KMS-11 (cell line): ENCODE results near the gene RNASEH2A.

Experiments used
- H2AFZ ChIP-seq: fragments of 200-600 bp; sonication (generic); 2 replicates; pipeline ENCODE4 v1.6.1; 2016; ENCODE audit warnings: antibody characterized with exemption, mixed run types, low read depth
- H3K27ac ChIP-seq: fragments of 200-600 bp; sonication (generic); 2 replicates; pipeline ENCODE4 v1.6.1; 2016; ENCODE audit warnings: mild to moderate bottlenecking, mixed run types
- H3K27me3 ChIP-seq: fragments of 200-600 bp; sonication (generic); 2 replicates; pipeline ENCODE4 v1.6.1; 2017; ENCODE audit warnings: mild to moderate bottlenecking, low read depth, mixed run types, moderate library complexity; ENCODE audit not compliant: insufficient read depth
- H3K36me3 ChIP-seq: fragments of 200-600 bp; sonication (generic); 2 replicates; pipeline ENCODE4 v1.6.1; 2017; ENCODE audit warnings: mild to moderate bottlenecking, mixed run types; ENCODE audit not compliant: insufficient read depth
- H3K4me1 ChIP-seq: fragments of 200-600 bp; sonication (generic); 2 replicates; pipeline ENCODE4 v1.6.1; 2016; ENCODE audit warnings: mild to moderate bottlenecking, low read depth, mixed run types; ENCODE audit not compliant: poor library complexity, severe bottlenecking
- H3K4me2 ChIP-seq: fragments of 200-600 bp; sonication (generic); 2 replicates; pipeline ENCODE4 v1.7.0; 2016; ENCODE audit warnings: mild to moderate bottlenecking, mixed run types
- H3K4me3 ChIP-seq: fragments of 200-600 bp; sonication (generic); IDR thresholded peaks from 2 replicates; pipeline ENCODE4 v1.6.1; 2017; ENCODE audit warnings: low read depth, low read length, mixed read lengths; ENCODE audit not compliant: insufficient read depth
- H3K79me2 ChIP-seq: fragments of 200-600 bp; sonication (generic); 2 replicates; pipeline ENCODE4 v1.6.1; 2016; ENCODE audit warnings: low read depth, mixed run types; ENCODE audit not compliant: insufficient read depth
- H3K9ac ChIP-seq: fragments of 200-600 bp; sonication (generic); 2 replicates; pipeline ENCODE4 v1.6.1; 2016; ENCODE audit warnings: mild to moderate bottlenecking, mixed run types
- H4K20me1 ChIP-seq: fragments of 200-600 bp; sonication (generic); 2 replicates; pipeline ENCODE4 v1.6.1; 2016; ENCODE audit warnings: mild to moderate bottlenecking, mixed run types; ENCODE audit not compliant: insufficient read depth
- TF ChIP-seq, protein P1 (sequence below): fragments of 200-600 bp; sonication (generic); conservative IDR thresholded peaks from 2 replicates; pipeline ENCODE4 v1.6.1; 2017; ENCODE audit warnings: low read depth, mild to moderate bottlenecking, antibody characterized with exemption, low read length, moderate library complexity, mixed read lengths

The RNASEH2A gene

DNA sequence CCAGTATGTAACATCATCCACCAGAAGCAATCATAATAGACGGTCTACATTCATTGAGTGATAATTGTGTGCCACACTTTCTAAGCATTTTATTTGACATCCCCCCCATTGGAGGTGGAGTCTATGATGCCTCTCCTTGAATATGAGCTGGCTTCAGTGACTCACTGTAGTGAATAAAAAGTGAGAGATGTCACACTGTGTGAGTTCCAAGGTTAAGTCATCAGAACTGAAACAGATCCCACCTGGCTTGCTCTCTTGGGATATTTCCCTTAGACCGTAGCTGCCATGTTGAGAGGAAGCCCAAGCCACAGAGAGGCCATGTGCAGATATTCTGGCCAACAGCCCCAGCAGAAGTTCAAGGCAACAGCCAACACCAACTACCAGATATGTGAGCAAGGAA is 15.4 kb downstream of the RNASEH2A start:
- no peaks in the 10 kb centered on the region for H4K20me1 ChIP-seq
- H3K4me3 ChIP-seq: no peak overlapping the region
- no peaks in the 10 kb centered on the region for H3K4me1 ChIP-seq
- TF ChIP-seq, protein P1, sequence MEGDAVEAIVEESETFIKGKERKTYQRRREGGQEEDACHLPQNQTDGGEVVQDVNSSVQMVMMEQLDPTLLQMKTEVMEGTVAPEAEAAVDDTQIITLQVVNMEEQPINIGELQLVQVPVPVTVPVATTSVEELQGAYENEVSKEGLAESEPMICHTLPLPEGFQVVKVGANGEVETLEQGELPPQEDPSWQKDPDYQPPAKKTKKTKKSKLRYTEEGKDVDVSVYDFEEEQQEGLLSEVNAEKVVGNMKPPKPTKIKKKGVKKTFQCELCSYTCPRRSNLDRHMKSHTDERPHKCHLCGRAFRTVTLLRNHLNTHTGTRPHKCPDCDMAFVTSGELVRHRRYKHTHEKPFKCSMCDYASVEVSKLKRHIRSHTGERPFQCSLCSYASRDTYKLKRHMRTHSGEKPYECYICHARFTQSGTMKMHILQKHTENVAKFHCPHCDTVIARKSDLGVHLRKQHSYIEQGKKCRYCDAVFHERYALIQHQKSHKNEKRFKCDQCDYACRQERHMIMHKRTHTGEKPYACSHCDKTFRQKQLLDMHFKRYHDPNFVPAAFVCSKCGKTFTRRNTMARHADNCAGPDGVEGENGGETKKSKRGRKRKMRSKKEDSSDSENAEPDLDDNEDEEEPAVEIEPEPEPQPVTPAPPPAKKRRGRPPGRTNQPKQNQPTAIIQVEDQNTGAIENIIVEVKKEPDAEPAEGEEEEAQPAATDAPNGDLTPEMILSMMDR: no peak
- H2AFZ ChIP-seq: no peak overlapping the region
- peaks cover 2% of the 10 kb centered on the region; the same call in 1 of the 2 replicates for H3K27me3 ChIP-seq
- H3K79me2 ChIP-seq: no peaks in the 10 kb centered on the region
- no peaks in the 10 kb centered on the region for H3K36me3 ChIP-seq
- no peak overlapping the region for H3K4me2 ChIP-seq
- H3K9ac ChIP-seq: no peak overlapping the region
- H3K27ac ChIP-seq: no peak overlapping the region

DNA sequence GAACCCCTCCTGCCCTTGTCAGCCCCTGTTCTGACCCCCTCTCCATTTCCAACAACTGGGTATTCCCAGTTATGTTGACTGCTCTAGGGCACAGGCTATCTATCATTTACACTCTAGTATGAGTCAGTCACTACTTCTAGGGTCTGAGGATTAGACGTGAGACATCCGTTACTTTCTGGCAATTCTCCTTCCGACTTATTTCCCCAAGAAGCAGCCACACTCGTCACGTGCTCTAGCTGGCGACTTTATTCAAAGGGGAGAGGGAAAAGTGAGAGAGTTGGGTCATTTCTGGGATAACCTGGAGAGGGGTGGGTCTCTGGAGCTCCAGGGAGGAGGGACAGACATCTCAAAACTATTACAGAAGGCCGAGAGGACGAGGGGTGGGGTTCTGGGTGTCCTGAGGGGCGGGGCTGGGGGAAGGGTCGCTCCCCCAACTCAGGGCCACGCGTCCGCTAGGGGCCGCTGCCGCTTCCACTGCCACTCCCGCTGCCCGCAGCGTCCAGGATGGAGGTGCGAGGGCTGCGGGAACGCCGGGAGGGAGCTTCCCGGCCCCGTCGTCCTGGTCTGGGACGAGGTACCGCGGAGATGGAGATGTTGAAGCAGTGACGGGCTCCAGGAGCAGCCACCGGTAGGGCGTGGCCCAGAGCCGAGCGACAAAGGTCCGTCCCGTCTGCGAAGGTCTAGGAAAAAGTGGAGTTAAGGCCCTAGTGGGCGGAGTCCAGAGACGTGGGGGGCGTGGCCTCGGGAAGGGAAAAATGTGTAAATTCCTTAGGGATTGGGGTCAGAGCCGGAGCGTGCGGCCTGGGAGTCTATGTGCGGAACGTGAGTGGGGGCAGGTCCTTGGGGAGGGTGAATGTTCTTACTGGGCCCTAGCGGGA is 19.1 kb downstream of the RNASEH2A start:
- H3K9ac ChIP-seq: no peak overlapping the region
- TF ChIP-seq, protein P1: peak; percentile 42

DNA sequence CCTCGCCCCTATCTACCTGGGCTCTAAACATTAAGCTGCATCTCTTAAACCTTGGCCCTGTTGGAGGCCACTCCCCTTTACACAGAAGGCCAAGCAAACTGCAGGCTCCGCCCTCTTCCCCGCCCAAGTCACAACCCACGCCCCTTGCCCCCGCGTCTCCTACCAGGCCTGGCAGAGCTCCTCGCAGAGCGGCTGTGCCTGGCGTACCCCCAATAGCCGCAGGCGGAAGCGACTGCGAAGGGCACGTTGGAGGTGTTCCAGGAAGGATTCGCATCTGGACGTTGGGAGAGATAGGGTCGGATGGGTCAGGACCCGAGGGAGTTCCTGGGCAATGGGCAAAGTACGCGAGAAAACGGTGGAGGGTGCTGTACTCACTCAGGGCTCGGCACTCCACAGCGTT is 22.1 kb downstream of the RNASEH2A start:
- no peak overlapping the region for H3K4me3 ChIP-seq
- no peaks in the 10 kb centered on the region for H3K36me3 ChIP-seq
- H3K9ac ChIP-seq: no peak overlapping the region
- H3K27ac ChIP-seq: no peak overlapping the region
- TF ChIP-seq, protein P1: no peak
- no peaks in the 10 kb centered on the region for H3K79me2 ChIP-seq
- H2AFZ ChIP-seq: no peak overlapping the region
- no peak overlapping the region for H3K4me2 ChIP-seq
- H3K4me1 ChIP-seq: peaks cover 10% of the 10 kb centered on the region
- no peaks in the 10 kb centered on the region for H4K20me1 ChIP-seq
- H3K27me3 ChIP-seq: peaks cover 32% of the 10 kb centered on the region

More for the DNA sequence above, 19.1 kb downstream of the RNASEH2A start:
- no peaks in the 10 kb centered on the region for H4K20me1 ChIP-seq
- H3K4me3 ChIP-seq: no peak overlapping the region
- no peaks in the 10 kb centered on the region for H3K4me1 ChIP-seq
- H3K27me3 ChIP-seq: peaks cover 26% of the 10 kb centered on the region
- H3K79me2 ChIP-seq: no peaks in the 10 kb centered on the region
- no peak overlapping the region for H3K4me2 ChIP-seq
- no peak overlapping the region for H2AFZ ChIP-seq
- H3K27ac ChIP-seq: no peak overlapping the region
- H3K36me3 ChIP-seq: no peaks in the 10 kb centered on the region

DNA sequence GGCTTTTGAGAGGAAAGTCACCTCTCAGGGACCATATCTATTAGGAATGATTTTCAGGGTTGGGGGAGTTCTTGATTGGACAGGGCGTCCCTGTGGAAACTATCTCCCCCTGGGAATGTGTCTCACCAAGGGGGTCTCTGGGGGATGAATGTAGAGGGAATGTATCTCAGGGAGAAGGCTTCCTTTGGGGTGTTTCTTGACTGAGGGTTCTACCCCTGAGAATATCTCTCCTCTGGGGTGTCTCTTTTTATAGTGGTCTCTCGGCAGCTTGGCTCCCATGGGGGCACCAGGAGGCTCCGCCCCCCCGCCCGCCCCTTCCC is 27.0 kb downstream of the RNASEH2A start:
- no peaks in the 10 kb centered on the region for H3K79me2 ChIP-seq
- H3K4me2 ChIP-seq: peak overlapping the region; percentile 29; the same call in 1 of the 2 replicates
- H2AFZ ChIP-seq: no peak overlapping the region
- peaks cover 15% of the 10 kb centered on the region for H3K4me1 ChIP-seq
- H3K9ac ChIP-seq: no peak overlapping the region
- no peaks in the 10 kb centered on the region for H4K20me1 ChIP-seq
- no peak overlapping the region for H3K4me3 ChIP-seq
- no peaks in the 10 kb centered on the region for H3K36me3 ChIP-seq
- peaks cover 63% of the 10 kb centered on the region for H3K27me3 ChIP-seq
- no peak overlapping the region for H3K27ac ChIP-seq
- TF ChIP-seq, protein P1: no peak
